C4-2B (cell line): ENCODE measurements around the gene GCSAM.

Source experiments
- H3K27ac ChIP-seq: fragments of 450-650 bp; 2 replicates; pipeline ENCODE4 v1.5.1; 2017
- ZFX ChIP-seq: fragments of 450-650 bp; IDR thresholded peaks from 2 replicates; pipeline ENCODE4 v1.6.1; 2017
- TF ChIP-seq, protein P1 (sequence below): fragments of 450-650 bp; conservative IDR thresholded peaks from 2 replicates; pipeline ENCODE4 v1.5.1; 2017; ENCODE audit warnings: mild to moderate bottlenecking

The GCSAM gene

DNA sequence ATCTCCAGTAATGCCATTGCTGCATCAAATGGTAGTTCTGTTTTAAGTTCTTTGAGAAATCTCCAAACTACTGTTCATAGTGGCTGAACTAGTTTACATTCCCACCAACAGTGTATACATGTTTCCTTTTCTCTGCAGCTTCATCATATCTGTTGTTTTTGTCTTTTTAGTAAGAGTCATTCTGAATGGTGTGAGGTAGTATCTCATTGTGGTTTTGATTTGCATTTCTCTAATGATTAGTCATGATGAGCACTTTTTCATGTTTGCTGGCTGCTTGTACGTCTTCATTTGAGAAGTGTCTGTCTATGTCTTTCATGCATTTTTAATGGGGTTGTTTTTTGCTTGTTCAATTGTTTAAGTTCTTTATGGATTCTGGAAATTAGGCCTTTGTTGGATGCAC lies 10.2 kb upstream of the GCSAM start:
- TF ChIP-seq, protein P1, sequence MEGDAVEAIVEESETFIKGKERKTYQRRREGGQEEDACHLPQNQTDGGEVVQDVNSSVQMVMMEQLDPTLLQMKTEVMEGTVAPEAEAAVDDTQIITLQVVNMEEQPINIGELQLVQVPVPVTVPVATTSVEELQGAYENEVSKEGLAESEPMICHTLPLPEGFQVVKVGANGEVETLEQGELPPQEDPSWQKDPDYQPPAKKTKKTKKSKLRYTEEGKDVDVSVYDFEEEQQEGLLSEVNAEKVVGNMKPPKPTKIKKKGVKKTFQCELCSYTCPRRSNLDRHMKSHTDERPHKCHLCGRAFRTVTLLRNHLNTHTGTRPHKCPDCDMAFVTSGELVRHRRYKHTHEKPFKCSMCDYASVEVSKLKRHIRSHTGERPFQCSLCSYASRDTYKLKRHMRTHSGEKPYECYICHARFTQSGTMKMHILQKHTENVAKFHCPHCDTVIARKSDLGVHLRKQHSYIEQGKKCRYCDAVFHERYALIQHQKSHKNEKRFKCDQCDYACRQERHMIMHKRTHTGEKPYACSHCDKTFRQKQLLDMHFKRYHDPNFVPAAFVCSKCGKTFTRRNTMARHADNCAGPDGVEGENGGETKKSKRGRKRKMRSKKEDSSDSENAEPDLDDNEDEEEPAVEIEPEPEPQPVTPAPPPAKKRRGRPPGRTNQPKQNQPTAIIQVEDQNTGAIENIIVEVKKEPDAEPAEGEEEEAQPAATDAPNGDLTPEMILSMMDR: no peak
- TF ChIP-seq ZFX: no peak
- no peak overlapping the region for H3K27ac ChIP-seq

DNA sequence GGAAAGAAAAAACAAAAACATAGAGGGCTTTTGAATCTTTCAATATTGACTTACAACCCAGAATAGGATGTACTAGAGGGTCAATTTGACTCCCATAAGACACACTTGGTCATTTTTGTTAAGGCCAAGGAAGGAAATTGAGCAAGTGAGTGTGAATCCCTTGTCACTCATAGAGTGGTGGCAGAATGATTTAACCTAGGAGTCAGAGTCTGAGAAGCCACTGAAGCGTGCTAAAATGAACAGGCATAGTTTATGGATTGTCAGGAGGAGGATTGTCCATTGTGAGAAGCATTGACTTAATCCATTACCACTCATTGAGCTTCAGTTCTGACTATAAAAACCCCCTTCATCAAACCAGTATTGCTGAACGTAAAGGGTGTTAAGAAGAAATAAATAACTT lies 8.2 kb upstream of the GCSAM start:
- no peak overlapping the region for H3K27ac ChIP-seq
- TF ChIP-seq, protein P1: no peak
- no peak for TF ChIP-seq ZFX

DNA sequence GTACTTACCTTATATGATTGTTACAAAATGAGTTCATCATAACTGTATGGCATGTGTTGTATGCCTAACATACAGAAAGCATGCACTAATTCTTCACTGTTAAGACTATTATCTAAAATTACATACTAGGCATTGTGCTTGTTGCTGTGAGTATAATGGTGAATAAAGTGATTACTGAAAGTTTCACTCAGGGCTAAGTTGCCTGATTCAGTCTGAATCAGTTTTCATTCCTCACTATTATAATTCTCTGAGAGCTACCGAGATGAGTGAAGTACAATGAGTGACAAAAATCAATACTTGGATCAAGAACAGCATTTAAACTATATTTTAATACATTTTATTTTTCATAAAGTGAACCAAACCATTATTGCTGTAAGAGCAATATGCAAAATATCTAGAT lies 7.5 kb upstream of the GCSAM start:
- TF ChIP-seq, protein P1: no peak
- no peak for TF ChIP-seq ZFX
- H3K27ac ChIP-seq: no peak overlapping the region

DNA sequence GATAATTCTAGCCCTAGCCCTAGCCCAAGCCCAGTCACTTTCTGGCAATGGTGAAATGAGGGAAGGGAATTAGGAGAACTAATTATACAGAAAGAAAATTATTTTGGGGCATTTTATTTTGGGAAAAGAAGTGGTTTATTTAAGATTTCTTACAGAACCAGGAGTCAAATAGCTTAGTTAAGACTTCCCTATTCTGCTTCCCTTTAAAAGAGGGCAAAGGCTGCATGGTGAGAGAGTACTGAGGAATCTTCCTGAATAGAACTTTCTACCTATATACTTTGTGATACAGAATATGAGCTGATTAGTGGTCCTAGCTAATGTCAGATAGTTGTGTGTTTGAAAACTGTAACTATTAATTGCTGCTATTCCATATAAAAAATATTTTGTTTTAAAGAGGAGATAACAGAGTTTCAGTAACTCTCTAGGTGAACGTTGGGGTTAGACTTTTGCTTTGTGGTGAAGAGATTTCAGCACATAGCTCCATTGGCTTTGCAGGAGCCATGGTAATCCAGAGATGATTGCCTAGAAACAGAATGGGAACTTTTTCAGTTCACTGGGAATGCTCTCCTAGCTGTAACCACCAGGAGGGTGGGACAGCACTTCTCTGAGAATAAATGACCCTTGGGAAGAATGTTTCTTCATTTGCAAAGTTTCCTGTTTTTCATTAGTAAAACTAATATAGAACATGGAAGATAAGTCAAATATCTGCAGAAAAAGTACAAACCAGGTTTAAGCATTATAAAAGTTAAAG lies 5.3 kb upstream of the GCSAM start:
- TF ChIP-seq, protein P1: no peak
- TF ChIP-seq ZFX: no peak
- no peak overlapping the region for H3K27ac ChIP-seq

DNA sequence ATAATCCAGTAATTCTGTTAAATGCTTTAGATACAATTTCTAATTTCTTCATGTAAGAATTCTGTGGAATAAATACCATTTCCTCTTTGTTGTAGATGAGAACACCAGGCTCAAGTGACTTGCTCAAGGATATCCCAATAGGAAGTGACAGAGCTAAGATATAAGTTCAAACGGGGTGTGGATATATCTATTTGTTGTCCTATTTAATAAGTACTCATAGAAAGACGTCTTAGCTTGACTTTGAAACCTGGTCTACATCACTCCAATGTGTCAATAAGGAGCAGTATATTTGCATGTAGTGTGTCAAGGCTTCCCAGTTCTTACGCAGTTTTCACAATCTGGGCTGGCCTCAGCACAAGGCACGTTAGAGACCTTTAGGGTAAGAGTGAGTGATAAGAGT lies 4.7 kb upstream of the GCSAM start:
- TF ChIP-seq ZFX: no peak
- TF ChIP-seq, protein P1: no peak
- no peak overlapping the region for H3K27ac ChIP-seq

DNA sequence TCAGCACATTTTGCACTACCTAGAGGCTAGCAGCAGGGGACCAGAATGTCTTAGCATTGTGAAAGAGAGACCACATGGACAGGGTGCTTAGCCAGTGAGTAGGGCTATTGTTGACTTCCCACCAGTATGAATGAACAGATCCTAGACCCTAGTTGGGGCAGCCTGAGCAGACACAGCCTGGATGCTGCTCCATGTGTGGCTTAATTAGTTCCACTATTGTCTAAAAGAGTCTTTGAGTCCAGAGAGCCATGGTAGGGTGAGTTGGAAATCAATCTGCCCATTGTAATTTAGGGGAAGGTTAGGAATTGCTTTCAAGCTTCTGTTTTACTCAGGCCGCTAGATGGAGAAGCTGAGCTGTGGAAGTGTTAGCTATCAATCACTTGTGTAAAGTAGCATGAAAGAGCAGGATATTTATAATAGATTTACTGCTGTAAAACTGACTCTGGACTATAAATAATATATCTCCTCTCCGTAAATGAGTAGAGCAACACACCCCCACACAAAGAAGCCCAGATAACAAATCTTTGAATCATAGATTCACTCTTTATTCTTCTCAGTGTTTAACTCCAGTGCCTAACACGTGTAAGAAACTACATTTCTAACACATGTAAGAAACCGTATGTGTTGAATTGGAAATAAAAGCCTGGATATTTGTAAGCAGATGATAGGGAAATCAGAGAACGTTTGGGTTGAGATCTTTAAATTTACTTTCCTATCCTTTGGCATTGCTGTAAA lies 4.1 kb upstream of the GCSAM start:
- no peak overlapping the region for H3K27ac ChIP-seq
- TF ChIP-seq ZFX: no peak
- TF ChIP-seq, protein P1: peak; percentile 81

DNA sequence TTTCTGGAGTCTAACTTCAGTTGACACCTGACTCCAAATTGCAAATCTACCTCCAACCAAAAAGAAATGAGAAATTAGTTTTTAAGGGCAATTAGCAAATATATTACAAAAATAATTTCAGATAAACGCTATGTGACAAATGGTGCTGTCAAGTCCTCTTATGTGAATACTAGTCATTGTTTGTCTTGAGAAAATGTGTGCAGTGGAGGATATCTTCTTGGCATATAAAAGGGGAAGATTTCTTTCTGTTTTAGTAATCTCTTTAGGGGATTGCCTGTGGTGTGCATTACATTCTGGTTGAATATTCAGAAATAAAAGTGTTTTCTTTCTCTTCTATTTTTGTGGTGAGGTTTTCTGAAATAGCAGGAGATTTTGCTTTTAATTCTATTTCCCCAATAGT lies 3.0 kb upstream of the GCSAM start:
- TF ChIP-seq, protein P1: no peak
- H3K27ac ChIP-seq: no peak overlapping the region
